SU-DHL-6 (cell line): ENCODE data around the gene ELANE.

Experiments used
- H2AFZ ChIP-seq: fragments of 200-600 bp; sonication (generic); 2 replicates; pipeline ENCODE4 v1.6.1; 2014; ENCODE audit warnings: low read depth, mild to moderate bottlenecking, moderate library complexity, mixed read lengths, antibody characterized with exemption, low read length; ENCODE audit not compliant: severe bottlenecking
- H3F3A ChIP-seq: fragments of 200-600 bp; shearing (Covaris generic); 2 replicates; pipeline ENCODE4 v1.6.0; 2016; ENCODE audit warnings: antibody characterized with exemption, mild to moderate bottlenecking; ENCODE audit not compliant: insufficient read depth
- H3K27ac ChIP-seq: fragments of 200-600 bp; sonication (generic); 2 replicates; pipeline ENCODE4 v1.5.1; 2016; ENCODE audit warnings: low read depth, mild to moderate bottlenecking, low read length, moderate library complexity, mixed read lengths
- H3K27me3 ChIP-seq: fragments of 200-600 bp; sonication (generic), shearing (Covaris generic); 2 replicates; pipeline ENCODE4 v1.6.0; 2014; ENCODE audit warnings: mild to moderate bottlenecking, low read length
- H3K36me3 ChIP-seq: fragments of 200-600 bp; sonication (generic); 2 replicates; pipeline ENCODE4 v1.6.1; 2014; ENCODE audit warnings: mild to moderate bottlenecking, low read length, mixed read lengths
- H3K4me2 ChIP-seq: fragments of 300-600, 200-600 bp; shearing (Covaris generic), sonication (generic); 2 replicates; pipeline ENCODE4 v1.6.0; 2014; ENCODE audit warnings: low read length, low read depth, mild to moderate bottlenecking; ENCODE audit not compliant: poor library complexity, severe bottlenecking
- H3K4me3 ChIP-seq: fragments of 200-600 bp; sonication (generic); 2 replicates; pipeline ENCODE4 v1.5.1; 2014; ENCODE audit warnings: antibody characterized with exemption, low read length, mild to moderate bottlenecking, mixed read lengths; ENCODE audit not compliant: insufficient read depth, poor library complexity, severe bottlenecking
- H3K79me2 ChIP-seq: fragments of 200-600 bp; sonication (generic); 2 replicates; pipeline ENCODE4 v1.6.1; 2014; ENCODE audit warnings: mild to moderate bottlenecking, low read length, moderate library complexity; ENCODE audit not compliant: insufficient read depth
- H3K9ac ChIP-seq: fragments of 200-600 bp; sonication (generic); 2 replicates; pipeline ENCODE4 v1.7.0; 2014; ENCODE audit warnings: mild to moderate bottlenecking, low read length
- H3K9me2 ChIP-seq: fragments of 200-600 bp; sonication (generic); replicated peaks from 2 replicates; pipeline ENCODE4 v1.6.1; 2014; ENCODE audit warnings: low read length; ENCODE audit not compliant: insufficient read depth
- H3K9me3 ChIP-seq: fragments of 200-600 bp; sonication (generic); 2 replicates; pipeline ENCODE4 v1.6.1; 2014; ENCODE audit warnings: low read length, mixed read lengths; ENCODE audit not compliant: insufficient read depth
- H4K20me1 ChIP-seq: fragments of 200-600 bp; sonication (generic); 2 replicates; pipeline ENCODE4 v1.6.1; 2014; ENCODE audit warnings: low read depth, mild to moderate bottlenecking, antibody characterized with exemption, low read length, moderate library complexity, mixed read lengths
- EZH2phosphoT487 ChIP-seq: fragments of 200-600 bp; sonication (generic), shearing (Covaris generic); conservative IDR thresholded peaks from 2 replicates; pipeline ENCODE4 v1.6.1; 2018; ENCODE audit warnings: mild to moderate bottlenecking, antibody characterized with exemption, low read length, moderate library complexity, mixed read lengths
- TF ChIP-seq, protein P1 (sequence below): fragments of 200-600 bp; sonication (generic); IDR thresholded peaks from one replicate; pipeline ENCODE4 v1.5.1; 2017; ENCODE audit warnings: antibody characterized with exemption, mild to moderate bottlenecking, low read length, moderate library complexity; ENCODE audit not compliant: insufficient read depth, poor library complexity, severe bottlenecking

ELANE gene

DNA sequence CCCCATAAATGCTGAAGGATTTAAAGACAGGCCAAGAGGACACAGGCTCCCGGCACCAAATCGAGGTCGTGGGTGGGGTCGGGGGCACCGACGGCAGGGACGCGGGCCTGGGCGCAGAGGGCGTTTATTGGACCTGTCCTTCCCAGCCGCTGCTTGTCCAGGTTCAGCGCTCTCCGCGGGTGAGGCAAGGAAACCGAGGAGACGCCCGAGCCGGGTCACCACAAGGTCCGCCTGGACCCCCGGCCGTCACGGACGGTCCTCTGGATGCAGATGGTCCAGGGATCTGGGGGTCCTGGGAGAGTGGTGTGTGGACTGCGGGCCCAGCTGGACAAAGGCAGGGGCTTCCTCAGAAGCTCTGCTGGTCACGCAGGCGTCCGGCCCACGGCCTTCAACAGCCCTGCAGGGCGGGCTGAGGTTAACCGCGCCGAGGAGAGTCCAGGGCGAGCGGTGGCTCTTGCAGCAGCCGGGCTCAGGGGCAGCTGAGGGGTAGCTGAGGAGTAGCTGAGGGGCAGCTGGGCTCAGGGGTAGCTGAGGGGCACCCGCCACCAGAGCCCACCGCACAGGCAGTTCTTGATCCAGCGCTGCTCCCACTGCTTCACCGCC lies 15.9 kb downstream of the ELANE start:
- Histone ChIP-seq H3K27ac (no peak overlapping the region), H2AFZ (no peak overlapping the region), H3K9ac (no peak overlapping the region), H3K27me3 (no peaks in the 10 kb centered on the region), H3K4me3 (no peak overlapping the region), H3K9me3 (no peaks in the 10 kb centered on the region), H3F3A (no peaks in the 10 kb centered on the region), H3K9me2 (no peaks in the 10 kb centered on the region), H4K20me1 (no peaks in the 10 kb centered on the region), H3K79me2 (no peaks in the 10 kb centered on the region), H3K4me2 (no peak overlapping the region), H3K36me3 (no peaks in the 10 kb centered on the region)
- TF ChIP-seq EZH2phosphoT487 = no peak
- TF ChIP-seq, protein P1, sequence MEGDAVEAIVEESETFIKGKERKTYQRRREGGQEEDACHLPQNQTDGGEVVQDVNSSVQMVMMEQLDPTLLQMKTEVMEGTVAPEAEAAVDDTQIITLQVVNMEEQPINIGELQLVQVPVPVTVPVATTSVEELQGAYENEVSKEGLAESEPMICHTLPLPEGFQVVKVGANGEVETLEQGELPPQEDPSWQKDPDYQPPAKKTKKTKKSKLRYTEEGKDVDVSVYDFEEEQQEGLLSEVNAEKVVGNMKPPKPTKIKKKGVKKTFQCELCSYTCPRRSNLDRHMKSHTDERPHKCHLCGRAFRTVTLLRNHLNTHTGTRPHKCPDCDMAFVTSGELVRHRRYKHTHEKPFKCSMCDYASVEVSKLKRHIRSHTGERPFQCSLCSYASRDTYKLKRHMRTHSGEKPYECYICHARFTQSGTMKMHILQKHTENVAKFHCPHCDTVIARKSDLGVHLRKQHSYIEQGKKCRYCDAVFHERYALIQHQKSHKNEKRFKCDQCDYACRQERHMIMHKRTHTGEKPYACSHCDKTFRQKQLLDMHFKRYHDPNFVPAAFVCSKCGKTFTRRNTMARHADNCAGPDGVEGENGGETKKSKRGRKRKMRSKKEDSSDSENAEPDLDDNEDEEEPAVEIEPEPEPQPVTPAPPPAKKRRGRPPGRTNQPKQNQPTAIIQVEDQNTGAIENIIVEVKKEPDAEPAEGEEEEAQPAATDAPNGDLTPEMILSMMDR = no peak

- Histone ChIP-seq H4K20me1 (no peaks in the 10 kb centered on the region), H3F3A (no peaks in the 10 kb centered on the region), H3K79me2 (no peaks in the 10 kb centered on the region), H3K36me3 (no peaks in the 10 kb centered on the region), H3K9me2 (no peaks in the 10 kb centered on the region), H3K4me2 (no peak overlapping the region), H3K9ac (no peak overlapping the region), H3K9me3 (no peaks in the 10 kb centered on the region), H3K4me3 (no peak overlapping the region), H2AFZ (no peak overlapping the region), H3K27me3 (no peaks in the 10 kb centered on the region), H3K27ac (no peak overlapping the region)
- TF ChIP-seq EZH2phosphoT487 = no peak
- TF ChIP-seq, protein P1 = no peak
Measured at GRCh38 chr19:868458-869244, 16.5 kb downstream of the ELANE start.

GRCh38 chr19:869245-870177 lies 17.4 kb downstream of the ELANE start:
- Histone ChIP-seq H3K9me2 (no peaks in the 10 kb centered on the region), H3K79me2 (no peaks in the 10 kb centered on the region), H3K9me3 (no peaks in the 10 kb centered on the region), H3K27me3 (no peaks in the 10 kb centered on the region), H3K36me3 (no peaks in the 10 kb centered on the region), H3K4me3 (no peak overlapping the region), H3K27ac (no peak overlapping the region), H3F3A (no peaks in the 10 kb centered on the region), H4K20me1 (no peaks in the 10 kb centered on the region), H3K4me2 (no peak overlapping the region), H2AFZ (no peak overlapping the region), H3K9ac (no peak overlapping the region)
- TF ChIP-seq EZH2phosphoT487 = no peak
